AG08396 (cell line): Measurements from ENCODE around the gene PIK3CA.
"Not testable (repeated sequence)": the region's sequence is repeated elsewhere in the genome, so short reads cannot be mapped to it uniquely, and the experiment has no call there.

Experiments
- DNase-seq: peaks from one replicate; pipeline ENCODE4 v3.0.0; 2012; ENCODE audit warnings: low spot score, mixed read lengths

PIK3CA gene

DNA sequence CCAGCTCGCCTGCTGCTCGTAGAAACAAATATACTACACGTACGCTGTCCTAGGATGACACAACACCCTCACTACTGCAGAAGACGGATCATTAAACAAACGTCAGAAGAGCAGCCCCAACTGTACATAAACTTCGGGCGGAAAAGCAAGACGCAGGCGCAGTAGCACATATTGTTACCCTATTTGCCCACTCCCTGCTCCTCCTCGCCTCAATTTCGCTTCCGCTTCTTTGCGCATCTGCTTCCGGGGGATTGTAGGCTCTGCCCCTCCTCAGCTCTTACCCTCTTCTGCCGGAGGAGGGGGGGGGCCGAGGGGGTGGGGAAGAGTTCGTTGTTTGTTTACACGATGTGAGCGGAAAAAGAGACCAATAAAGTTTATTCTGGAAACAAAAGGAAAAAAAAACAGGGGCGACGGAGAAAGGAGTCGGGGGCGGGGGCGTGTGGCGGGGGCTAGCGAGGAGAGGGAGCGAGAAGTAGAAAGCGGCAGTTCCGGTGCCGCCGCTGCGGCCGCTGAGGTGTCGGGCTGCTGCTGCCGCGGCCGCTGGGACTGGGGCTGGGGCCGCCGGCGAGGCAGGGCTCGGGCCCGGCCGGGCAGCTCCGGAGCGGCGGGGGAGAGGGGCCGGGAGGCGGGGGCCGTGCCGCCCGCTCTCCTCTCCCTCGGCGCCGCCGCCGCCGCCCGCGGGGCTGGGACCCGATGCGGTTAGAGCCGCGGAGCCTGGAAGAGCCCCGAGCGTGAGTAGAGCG is at the start of gene PIK3CA:
Gene PIK3CA, plus strand, starts transcription at position 485 of the 743 bp plus-strand sequence. CDS start 50,469 bp downstream, outside the sequence.
- DNase-seq = peak; percentile 93

DNA sequence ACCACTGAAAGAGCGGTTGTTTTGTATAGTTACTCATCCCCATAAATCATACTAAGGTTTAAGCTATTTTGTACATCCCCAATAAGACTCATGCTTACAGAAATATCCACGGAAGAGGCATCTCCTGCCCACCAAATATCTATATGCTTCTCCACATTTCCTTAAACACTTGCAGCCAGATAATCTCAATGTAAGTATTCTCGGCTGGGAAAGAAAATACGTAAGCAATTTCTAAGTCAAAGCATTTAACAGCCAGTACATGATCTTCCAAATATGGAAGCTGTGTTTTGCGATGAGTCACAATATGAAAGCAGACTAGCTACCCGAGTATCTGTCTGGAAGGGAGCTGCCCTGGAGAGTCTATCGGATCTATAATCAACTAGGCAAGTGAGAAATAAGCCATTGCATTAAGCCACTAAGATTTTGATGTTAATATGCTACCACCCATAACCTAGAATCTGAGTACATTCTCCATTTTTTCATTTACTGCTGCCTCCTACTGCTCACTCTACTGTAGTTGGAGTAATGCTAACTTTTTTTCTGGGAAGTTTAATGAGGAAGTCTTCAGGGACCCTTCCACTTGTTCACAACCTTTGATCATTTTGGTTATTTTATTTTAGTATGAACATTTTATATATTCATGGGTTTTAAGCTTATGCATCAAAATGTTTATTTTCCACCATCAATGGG is 49.6 kb upstream of the PIK3CA start:
- DNase-seq = peak; percentile 42

- no peak for DNase-seq
Measured at GRCh38 chr3:179100652-179101051, 47.5 kb upstream of the PIK3CA start.

DNA sequence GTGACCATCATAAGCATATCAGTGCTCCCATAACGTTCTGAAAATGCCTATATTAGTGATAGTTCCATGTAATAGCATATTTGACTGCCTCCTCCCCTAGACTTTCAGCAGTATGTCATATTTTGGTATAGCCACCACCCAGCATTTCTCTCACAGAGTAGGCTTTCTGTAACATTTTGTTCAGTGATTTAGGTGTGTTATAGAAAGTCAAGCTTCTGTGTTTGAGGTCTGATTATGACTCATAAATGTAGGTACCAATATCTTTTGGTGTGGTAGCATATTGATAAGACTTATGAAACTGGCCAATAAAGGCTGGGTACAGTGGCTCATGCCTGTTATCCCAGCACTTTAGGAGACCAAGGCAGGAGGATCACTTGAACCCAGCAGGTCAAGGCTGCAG is 42.3 kb upstream of the PIK3CA start:
- DNase-seq = no peak

GRCh38 chr3:179107617-179108016 is 40.5 kb upstream of the PIK3CA start:
- DNase-seq = no peak

DNA sequence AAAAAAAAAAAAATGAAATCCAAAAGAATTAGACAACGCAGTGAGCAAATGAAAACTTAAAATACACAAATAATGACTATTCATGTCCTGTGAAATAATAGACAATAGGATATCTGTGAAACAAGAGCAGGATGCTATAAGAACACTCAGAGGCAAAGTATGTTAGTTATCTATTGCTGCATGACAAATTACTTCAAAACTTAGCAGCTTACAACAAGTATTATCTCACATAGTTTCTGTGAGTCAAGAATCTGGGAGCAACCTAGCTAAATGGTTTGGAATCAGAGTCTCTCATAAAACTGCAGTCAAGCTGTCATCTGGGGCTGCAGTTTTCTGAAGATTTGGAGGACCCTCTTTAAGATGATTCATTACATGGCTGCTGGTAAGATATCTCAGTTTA is 40.1 kb upstream of the PIK3CA start:
- peak; percentile 12 for DNase-seq

- DNase-seq = no peak
Measured at GRCh38 chr3:179113903-179114302, 34.3 kb upstream of the PIK3CA start.

DNA sequence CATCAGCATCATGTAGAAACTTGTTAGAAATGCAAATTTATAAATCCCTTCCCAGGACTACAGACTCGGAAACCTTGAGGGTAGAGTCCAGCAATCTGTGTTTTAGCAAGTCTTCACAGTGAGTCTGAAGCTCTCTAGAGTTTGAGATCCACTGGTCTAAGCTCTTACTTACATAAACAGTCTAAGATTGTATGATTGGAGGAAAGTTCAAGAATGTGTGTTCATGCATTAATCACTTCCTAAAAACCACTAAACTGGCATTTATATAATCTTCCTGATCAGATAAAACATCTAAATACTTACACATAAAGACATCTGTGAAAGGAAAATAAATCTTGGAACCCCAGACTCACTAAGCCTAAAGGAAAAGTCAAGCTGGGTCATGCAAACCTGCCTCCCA is 32.7 kb upstream of the PIK3CA start:
- peak; percentile 26 for DNase-seq

GRCh38 chr3:179116816-179117215 is 31.3 kb upstream of the PIK3CA start:
- no peak for DNase-seq

DNA sequence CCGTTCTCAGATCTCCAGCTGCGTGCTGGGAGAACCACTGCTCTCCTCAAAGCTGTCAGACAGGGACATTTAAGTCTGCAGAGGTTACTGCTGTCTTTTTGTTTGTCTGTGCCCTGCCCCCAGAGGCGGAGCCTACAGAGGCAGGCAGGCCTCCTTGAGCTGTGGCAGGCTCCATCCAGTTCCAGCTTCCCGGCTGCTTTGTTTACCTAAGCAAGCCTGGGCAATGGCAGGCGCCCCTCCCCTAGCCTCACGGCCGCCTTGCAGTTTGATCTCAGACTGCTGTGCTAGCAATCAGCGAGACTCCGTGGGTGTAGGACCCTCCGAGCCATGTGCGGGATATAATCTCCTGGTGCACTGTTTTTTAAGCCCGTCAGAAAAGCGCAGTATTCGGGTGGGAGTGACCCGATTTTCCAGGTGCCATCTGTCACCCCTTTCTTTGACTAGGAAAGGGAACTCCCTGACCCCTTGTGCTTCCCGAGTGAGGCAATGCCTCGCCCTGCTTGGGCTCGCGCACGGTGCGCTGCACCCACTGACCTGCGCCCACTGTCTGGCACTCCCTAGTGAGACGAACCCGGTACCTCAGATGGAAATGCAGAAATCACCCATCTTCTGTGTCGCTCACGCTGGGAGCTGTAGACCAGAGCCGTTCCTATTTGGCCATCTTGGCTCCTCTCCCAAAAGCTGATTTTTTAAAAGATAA is 15.8 kb upstream of the PIK3CA start:
- DNase-seq = not testable (repeated sequence)

- no peak for DNase-seq
Measured at GRCh38 chr3:179133575-179133974, 14.6 kb upstream of the PIK3CA start.

DNA sequence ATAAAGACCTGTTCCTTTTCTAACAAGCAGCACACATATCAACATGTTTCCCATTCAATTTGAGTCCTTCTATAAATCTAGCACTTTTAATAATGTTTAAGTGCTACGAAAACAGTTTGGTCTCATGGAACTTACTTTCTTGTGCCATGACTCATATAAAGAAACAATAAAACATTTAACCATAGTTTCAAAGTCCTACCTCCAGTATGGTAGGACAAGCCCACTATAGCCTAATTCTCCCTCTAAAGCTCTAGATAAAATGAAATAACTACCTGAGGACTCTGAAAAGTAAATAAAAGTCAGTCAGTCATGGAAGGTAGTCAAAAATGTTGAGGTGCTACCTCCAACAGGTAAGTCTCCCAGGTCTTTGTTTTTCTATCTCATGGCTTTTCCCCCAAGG is 12.0 kb upstream of the PIK3CA start:
- DNase-seq = no peak

DNA sequence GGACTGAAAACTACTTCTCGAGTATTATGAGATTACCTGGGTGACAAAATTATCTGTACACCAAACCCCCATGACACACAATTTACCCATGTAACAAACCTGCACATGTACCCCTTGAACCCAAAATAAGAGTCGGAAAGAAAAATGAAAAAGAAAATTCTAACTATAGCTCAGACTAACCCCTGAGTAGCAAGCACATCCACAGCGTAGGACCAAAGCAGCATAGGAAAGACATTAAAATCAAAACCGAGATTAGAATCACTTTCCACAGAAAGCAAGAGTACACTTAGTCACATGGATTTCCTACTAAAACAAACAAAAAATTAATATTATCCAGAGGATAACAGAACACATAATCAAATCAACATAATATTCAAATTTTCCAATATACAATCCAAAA is 6.3 kb upstream of the PIK3CA start:
- DNase-seq = no peak

- DNase-seq = peak; percentile 53
Measured at GRCh38 chr3:179146911-179147513, 1.1 kb upstream of the PIK3CA start.

GRCh38 chr3:179147514-179147872 is 664 bp upstream of the PIK3CA start:
- no peak for DNase-seq

DNA sequence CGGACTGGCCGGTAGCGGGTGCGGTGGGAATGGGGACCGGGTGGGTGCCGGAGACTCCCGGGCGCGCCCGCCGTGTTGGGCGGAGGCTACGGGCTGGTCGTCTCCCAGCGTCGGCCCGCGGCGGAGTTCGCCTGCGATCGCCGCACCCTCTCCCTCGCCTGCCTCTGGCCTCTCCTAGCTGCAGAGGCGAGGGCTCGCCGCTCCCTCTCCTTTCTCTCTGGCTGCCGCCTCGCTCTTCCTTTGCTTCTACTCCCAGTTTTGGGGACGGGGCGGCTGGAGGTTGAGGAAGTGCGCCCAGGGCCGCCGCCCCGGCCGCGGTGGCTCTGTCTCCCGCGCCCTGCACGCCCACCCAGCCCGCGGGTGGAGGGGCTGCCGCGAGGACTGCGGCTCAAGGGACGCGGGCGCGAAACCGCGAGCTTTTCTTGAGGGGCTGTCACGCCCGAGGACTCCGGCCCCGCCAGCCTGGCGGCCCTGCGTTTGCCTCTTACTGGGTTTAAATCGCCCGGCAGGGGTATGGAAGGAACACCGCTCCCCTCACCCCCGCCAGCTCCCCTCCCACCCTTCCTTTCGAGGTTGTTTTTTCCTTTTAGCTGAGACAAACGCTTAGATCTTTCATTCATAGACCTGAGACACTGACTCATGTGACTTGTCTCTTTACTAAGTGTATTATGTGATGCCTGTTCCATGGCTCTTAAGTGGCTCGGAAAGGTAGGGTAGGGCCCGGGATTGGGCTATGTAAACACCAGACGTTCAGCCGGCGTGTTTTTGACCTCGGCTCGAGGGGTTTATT is 654 bp downstream of the PIK3CA start:
- DNase-seq = peak; percentile 57

- peak; percentile 10 for DNase-seq
Measured at GRCh38 chr3:179149406-179149867, 1.3 kb downstream of the PIK3CA start.

GRCh38 chr3:179149951-179150350 is 1.8 kb downstream of the PIK3CA start:
- no peak for DNase-seq

GRCh38 chr3:179150610-179151009 is 2.5 kb downstream of the PIK3CA start:
- no peak for DNase-seq

- no peak for DNase-seq
Measured at GRCh38 chr3:179151474-179151873, 3.3 kb downstream of the PIK3CA start.

- DNase-seq = no peak
Measured at GRCh38 chr3:179156170-179156569, 8.0 kb downstream of the PIK3CA start.

DNA sequence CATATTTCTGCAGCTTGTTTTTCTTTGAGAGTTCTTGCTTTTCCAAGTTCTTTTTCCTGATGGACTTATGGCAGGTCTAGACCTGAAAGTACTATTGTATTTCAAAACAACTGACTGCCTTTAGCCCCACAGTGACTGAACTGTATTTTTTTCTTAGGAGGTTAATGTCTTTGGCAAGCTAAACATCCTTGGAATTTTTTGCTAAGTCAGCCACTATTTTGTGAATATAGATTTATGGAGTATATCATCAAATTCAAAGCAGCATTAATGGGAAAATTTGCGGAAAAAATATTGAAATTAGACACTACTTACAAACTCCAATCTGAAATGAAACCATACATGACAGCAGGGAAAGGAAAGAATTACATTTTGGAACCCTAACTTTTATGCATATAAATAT is 8.6 kb downstream of the PIK3CA start:
- no peak for DNase-seq
